Gastrocnemius medialis (tissue), 4 donors: ENCODE data around the gene ROR1. TPM values are rescaled to one million over a fixed set of nuclear protein-coding genes. Genes with fewer than 3 reads are reported as not detected.
A peak's percentile ranks its signal among the peaks of the same experiment; 100 is the strongest.

Experiments
- ATAC-seq, 2 donors: fragments of 150-250 bp; one replicate each; pipeline ENCODE4 v1.9.1; 2016
- DNase-seq, 2 donors: peaks; one replicate each; pipeline ENCODE4 v3.0.0-alpha.2; 2019
- H3K27ac ChIP-seq, 4 donors: fragments of 200-600 bp; sonication (generic); 1 replicate in 1 of 4; 2 replicates in 3 of 4; pipeline ENCODE4 v1.5.1; 2016 to 2018; ENCODE audit warnings: mild to moderate bottlenecking in 2 of 4, moderate library complexity in 1 of 4
- H3K27me3 ChIP-seq, 3 donors: fragments of 200-600 bp; sonication (generic) in 2 of 3; 1 replicate in 1 of 3; 2 replicates in 2 of 3; pipeline versions ENCODE4 v1.5.1 to v1.6.0; 2016 to 2019; ENCODE audit warnings: mild to moderate bottlenecking in 1 of 3, moderate library complexity in 1 of 3
- H3K36me3 ChIP-seq, 2 donors: fragments of 200-600 bp; sonication (generic) in 1 of 2; one replicate each; pipeline ENCODE4 v1.5.1; 2017 to 2018
- H3K4me1 ChIP-seq, 2 donors: fragments of 200-600 bp; sonication (generic) in 1 of 2; one replicate each; pipeline ENCODE4 v1.5.1; 2016 to 2017; ENCODE audit warnings: mild to moderate bottlenecking in 2 of 2
- H3K4me3 ChIP-seq, 4 donors: fragments of 200-600 bp; sonication (generic) in 3 of 4; 1 replicate in 1 of 4; 2 replicates in 3 of 4; pipeline ENCODE4 v1.5.1; 2016 to 2019; ENCODE audit warnings: mild to moderate bottlenecking in 2 of 4
- H3K9me3 ChIP-seq, 3 donors: fragments of 200-600 bp; sonication (generic) in 2 of 3; 1 replicate in 1 of 3; 2 replicates in 2 of 3; pipeline ENCODE4 v1.5.1; 2016 to 2019
- CTCF ChIP-seq, 5 experiments: fragments of 450-650 bp in 3 of 5; fragments of 200-600 bp in 2 of 5; sonication (generic) in 2 of 5; IDR thresholded peaks in 4 of 5; conservative IDR thresholded peaks in 1 of 5; 1 replicate in 4 of 5; 2 replicates in 1 of 5; pipeline ENCODE4 v1.5.1; 2016 to 2019; ENCODE audit warnings: antibody characterized with exemption in 5 of 5, mild to moderate bottlenecking in 3 of 5, moderate library complexity in 3 of 5
- POLR2A ChIP-seq, 2 donors: fragments of 450-650 bp; IDR thresholded peaks; one replicate each; pipeline ENCODE4 v1.6.1; 2017; ENCODE audit warnings: antibody characterized with exemption in 2 of 2, mild to moderate bottlenecking in 2 of 2, moderate library complexity in 2 of 2
- in situ Hi-C, 4 donors: fragments of 200-750 bp; cut with MboI; loops; one replicate each; pipeline versions ENCODE4 v1.15.0 to v1.8.0; 2017; ENCODE audit warnings: low sequenced_read_pairs in 4 of 4
- intact Hi-C: fragments of 100-400 bp; cut with DNase I; formaldehyde crosslinking; loops from one replicate; pipeline ENCODE4 v1.15.1; 2023; ENCODE audit warnings: low total_unique reads
- total RNA-seq, 4 donors: library from RNA; depleted of rRNA; stranded (reverse); fragments of >200 nt; gene quantifications; one replicate each; pipeline versions ENCODE4 v1.1.0 to v1.2.3, GENCODE V29; 2016

The ROR1 gene
- total RNA-seq, 4 donors from 2014 or later: 2.5 to 4.3 (median 3.6) TPM

- in situ Hi-C loops: no loop called here
- intact Hi-C loops: no loop called here
- H3K4me3 ChIP-seq: no peak overlapping the region
- H3K27ac ChIP-seq: no peak overlapping the region
- no peak for DNase-seq
- no peaks in the 10 kb centered on the region for H3K4me1 ChIP-seq
- no peak for TF ChIP-seq POLR2A (IDR thresholded peaks at IDR 0.05)
- TF ChIP-seq CTCF (IDR thresholded peaks at IDR 0.05 in 4 of 5, conservative IDR thresholded peaks at IDR 0.05 in 1 of 5): no peak
- no peaks in the 10 kb centered on the region for H3K36me3 ChIP-seq
- H3K9me3 ChIP-seq: no peaks in the 10 kb centered on the region
- ATAC-seq: no peak
- H3K27me3 ChIP-seq: no peaks in the 10 kb centered on the region
These were observed 33.4 kb upstream of the ROR1 start for GRCh38 chr1:63740432-63740831.

- no peaks in the 10 kb centered on the region for H3K36me3 ChIP-seq
- no peaks in the 10 kb centered on the region for H3K27me3 ChIP-seq
- ATAC-seq (no peak), DNase-seq (no peak)
- no peaks in the 10 kb centered on the region for H3K9me3 ChIP-seq
- no peak overlapping the region for H3K4me3 ChIP-seq
- in situ Hi-C loops: no loop called here
- peaks cover 3 to 8% of the 10 kb centered on the region in 2 donors for H3K4me1 ChIP-seq
- no peak for TF ChIP-seq CTCF (IDR thresholded peaks at IDR 0.05 in 4 of 5, conservative IDR thresholded peaks at IDR 0.05 in 1 of 5)
- TF ChIP-seq POLR2A (IDR thresholded peaks at IDR 0.05): no peak
- intact Hi-C loops: no loop called here
- H3K27ac ChIP-seq: no peak overlapping the region
These were observed 31.3 kb upstream of the ROR1 start for GRCh38 chr1:63742526-63742925.

- peaks cover 9 to 13% of the 10 kb centered on the region in 2 donors for H3K4me1 ChIP-seq
- no peaks in the 10 kb centered on the region for H3K27me3 ChIP-seq
- ATAC-seq: no peak
- H3K27ac ChIP-seq: no peak overlapping the region
- in situ Hi-C loops: no loop called here
- no peak overlapping the region for H3K4me3 ChIP-seq
- DNase-seq: no peak
- H3K9me3 ChIP-seq: no peaks in the 10 kb centered on the region
- no peaks in the 10 kb centered on the region for H3K36me3 ChIP-seq
- no peak for TF ChIP-seq POLR2A (IDR thresholded peaks at IDR 0.05)
- TF ChIP-seq CTCF (IDR thresholded peaks at IDR 0.05 in 4 of 5, conservative IDR thresholded peaks at IDR 0.05 in 1 of 5): no peak
- intact Hi-C loops: no loop called here
These were observed 30.0 kb upstream of the ROR1 start for GRCh38 chr1:63743781-63744180.

- H3K9me3 ChIP-seq: no peaks in the 10 kb centered on the region
- H3K27me3 ChIP-seq: no peaks in the 10 kb centered on the region
- DNase-seq (no peak), ATAC-seq (peak in 1 of 2 donors; percentile 56)
- H3K36me3 ChIP-seq: no peaks in the 10 kb centered on the region
- no peak overlapping the region for H3K4me3 ChIP-seq
- intact Hi-C loops (no loop called here), in situ Hi-C loops (no loop called here)
- no peak overlapping the region for H3K27ac ChIP-seq
- H3K4me1 ChIP-seq: peaks cover 9 to 13% of the 10 kb centered on the region in 2 donors
- no peak for TF ChIP-seq POLR2A (IDR thresholded peaks at IDR 0.05)
- TF ChIP-seq CTCF (IDR thresholded peaks at IDR 0.05 in 4 of 5, conservative IDR thresholded peaks at IDR 0.05 in 1 of 5): no peak
These were observed 27.5 kb upstream of the ROR1 start for GRCh38 chr1:63746129-63746864.

GRCh38 chr1:63747445-63747844 is 26.4 kb upstream of the ROR1 start:
- H3K4me3 ChIP-seq: no peak overlapping the region
- no peak for ATAC-seq
- TF ChIP-seq POLR2A (IDR thresholded peaks at IDR 0.05) (no peak), CTCF (IDR thresholded peaks at IDR 0.05 in 4 of 5, conservative IDR thresholded peaks at IDR 0.05 in 1 of 5) (no peak)
- intact Hi-C loops (no loop called here), in situ Hi-C loops (no loop called here)
- H3K9me3 ChIP-seq: no peaks in the 10 kb centered on the region
- no peaks in the 10 kb centered on the region for H3K27me3 ChIP-seq
- DNase-seq: no peak
- no peaks in the 10 kb centered on the region for H3K36me3 ChIP-seq
- no peak overlapping the region for H3K27ac ChIP-seq
- peaks cover 9 to 13% of the 10 kb centered on the region in 2 donors for H3K4me1 ChIP-seq
